GM19324 (cell line): Measurements from ENCODE around the gene TMEM270.

ENCODE experiments used
- ATAC-seq: cut with Tn5 transposase; IDR thresholded peaks from one replicate; pipeline ENCODE4 v1.9.1; 2021; ENCODE audit warnings: mild to moderate bottlenecking, moderate library complexity; ENCODE audit not compliant: unreplicated experiment, low FRiP score

The TMEM270 gene

DNA sequence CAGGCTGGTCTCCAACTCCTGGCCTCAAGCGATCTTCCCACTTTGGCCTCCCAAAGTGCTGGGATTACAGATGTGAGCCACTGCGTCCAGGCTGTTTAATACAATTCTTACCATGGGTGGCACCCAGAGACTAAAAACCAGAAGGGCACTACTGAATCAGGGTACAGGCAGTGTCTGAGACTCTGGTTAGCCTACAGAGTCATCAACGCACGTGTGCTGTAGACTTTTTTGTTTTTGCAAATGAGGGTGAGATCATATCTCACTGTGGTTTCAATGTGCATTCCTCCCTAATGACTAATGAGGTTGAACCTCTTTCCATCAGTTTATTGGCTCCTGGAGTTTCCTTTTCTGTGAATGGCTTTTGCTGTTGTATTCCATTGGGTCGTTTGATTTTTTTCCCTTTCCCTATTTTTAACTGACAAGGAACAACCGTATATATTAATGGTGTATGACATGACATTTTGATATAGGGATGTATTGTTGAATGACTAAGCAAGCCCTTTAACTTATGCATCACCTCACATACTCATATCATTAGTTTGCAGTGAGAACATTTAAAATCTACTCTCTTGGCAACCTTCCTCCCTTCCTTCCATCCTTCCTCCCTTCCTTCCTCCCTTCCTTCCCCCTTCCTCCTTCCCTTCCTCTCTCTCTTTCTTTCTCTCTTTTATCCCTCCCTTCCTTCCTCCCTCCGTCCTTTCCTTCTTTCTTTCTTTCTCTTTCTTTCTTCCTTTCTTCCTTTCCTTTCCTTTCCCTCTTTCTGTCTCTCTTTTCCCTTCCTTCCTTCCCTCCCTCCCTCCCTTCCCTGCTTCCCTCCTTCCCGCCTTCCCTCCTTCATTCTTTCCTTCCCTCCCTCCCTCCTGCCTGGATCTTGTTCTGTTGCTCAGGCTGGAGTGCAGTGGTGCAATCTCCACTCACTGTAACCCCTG, 9.3 kb upstream of the TMEM270 start:
- ATAC-seq: peak; percentile 64

DNA sequence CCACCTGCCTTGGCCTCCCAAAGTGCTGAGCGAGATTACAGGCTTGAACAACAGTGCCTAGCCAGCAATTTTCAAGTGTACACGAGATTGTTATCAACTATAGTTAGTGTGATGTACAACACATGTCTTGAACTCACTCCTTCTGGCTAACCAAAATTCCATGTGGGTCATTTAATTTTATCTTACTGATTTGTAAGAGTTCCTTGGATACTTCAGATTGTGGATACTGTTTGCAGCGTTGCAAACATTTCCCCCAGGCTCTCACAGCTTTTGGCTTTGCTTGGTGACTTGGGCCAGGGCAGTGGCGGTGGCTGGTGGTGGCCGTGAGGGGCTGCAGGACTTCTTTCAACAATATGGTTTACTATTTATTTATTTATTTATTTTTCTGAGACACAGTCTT, 8.5 kb upstream of the TMEM270 start:
- ATAC-seq: no peak

DNA sequence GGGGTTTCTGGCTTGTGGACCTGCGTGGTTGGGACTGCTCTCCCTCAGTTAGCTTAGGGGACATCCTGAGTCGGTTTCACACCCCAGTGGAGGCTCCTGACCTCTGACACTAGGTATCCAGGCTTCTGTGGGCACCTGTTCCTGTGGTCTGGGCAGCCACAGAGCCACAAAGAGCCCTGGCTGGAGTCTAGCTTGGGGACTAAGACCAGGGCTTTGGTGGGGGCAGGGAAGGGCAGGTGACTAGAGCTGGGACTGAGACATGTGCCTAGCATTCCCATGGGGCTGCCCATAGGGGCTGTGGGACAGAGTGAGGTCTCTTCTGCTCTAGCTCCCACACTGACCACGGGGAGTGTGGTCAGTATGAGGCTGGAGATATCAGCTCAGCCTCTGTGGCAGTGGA, 4.0 kb upstream of the TMEM270 start:
- no peak for ATAC-seq

DNA sequence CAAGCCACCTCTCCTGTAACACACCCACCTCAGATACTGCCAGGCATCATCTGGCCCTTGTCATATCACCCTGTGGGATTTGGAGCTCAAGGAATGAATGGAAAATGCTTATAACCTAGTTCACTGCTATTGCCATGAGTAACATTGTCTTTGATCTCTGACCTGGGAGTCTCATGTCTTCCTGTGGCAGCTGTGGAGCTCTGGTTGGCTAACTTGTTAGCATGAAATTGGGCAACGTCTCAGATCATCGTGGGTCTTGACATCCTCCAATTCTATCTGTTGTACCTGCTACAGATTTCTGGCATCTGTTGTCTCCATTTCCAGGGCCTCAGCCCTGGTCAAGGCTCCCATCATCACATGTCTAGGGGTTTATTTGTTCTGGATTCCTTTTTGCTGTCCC, 2.2 kb upstream of the TMEM270 start:
- no peak for ATAC-seq

DNA sequence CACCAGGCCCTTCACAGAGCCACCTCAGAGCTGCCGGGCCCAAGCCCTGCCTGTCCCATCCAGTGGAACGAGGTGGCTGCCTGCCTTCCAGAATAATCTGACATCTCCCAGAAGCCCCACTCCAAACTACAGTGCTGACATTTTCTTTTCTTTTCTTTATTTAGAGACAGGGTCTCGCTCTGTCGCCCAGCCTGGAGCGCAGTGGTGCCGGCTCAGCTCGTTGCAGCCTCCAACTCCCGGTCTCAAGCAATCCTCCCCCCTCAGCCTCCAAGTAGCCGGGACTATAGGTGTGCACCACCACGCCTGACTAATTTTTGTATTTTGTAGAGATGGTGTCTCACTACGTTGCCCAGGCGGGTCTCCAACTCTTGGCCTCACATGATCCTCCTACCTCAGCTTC, 346 bp downstream of the TMEM270 start:
- ATAC-seq: no peak

DNA sequence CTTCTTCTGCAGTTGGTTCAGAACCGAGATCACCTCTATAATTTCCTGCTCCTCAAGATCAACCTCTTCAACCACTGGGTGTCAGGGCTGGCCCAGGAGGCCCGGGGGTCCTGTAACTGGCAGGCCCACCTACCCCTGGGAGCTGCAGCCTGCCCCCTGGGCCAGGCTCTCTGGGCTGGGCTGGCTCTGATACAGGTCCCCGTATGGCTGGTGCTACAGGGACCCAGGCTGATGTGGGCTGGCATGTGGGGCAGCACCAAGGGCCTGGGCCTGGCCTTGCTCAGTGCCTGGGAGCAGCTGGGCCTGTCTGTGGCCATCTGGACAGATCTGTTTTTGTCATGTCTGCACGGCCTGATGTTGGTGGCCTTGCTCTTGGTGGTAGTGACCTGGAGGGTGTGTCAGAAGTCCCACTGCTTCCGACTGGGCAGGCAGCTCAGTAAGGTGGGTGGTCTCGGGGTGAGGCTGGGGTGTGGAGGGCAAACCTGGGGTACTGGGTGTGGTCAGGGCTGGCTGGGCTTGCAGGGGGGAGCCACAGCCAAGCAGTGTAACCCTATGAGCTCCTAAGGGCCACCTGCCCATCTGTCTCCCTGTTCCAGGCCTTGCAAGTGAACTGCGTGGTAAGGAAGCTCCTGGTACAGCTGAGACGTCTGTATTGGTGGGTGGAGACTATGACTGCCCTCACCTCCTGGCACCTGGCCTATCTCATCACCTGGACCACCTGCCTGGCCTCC, 4.2 kb downstream of the TMEM270 start:
- no peak for ATAC-seq

DNA sequence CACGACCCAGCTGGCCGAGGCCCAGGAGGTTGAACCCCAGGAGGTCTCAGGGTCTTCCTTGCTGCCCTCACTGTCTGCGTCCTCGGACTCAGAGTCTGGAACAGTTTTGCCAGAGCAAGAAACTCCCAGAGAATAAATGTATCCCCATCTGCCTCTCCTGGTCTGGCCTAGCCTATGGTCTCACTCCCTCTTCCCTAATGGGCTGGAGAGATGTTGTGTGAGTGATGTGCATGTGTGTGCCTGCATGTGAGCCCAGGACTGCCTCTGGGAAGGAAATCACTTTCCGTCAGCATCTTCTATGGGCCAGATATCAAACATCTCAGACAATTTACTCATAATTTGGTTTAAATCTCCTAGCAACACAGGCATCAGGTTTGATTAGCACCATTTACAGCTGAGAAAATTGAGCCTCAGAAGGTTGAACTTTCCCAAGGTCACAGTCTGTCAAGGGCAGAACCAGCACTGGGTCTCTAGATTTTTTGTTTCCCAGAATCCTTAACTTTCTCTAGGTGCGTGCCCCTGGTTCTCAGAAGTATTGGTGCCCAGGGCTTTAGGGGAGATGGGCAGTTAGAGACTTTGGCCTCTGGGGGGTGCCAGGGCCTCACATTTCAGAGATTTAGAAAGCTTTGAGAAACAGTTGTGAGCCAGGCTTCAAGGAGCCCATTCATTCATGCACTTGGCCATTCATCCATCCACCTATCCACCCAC, 4.9 kb downstream of the TMEM270 start:
- ATAC-seq: no peak

DNA sequence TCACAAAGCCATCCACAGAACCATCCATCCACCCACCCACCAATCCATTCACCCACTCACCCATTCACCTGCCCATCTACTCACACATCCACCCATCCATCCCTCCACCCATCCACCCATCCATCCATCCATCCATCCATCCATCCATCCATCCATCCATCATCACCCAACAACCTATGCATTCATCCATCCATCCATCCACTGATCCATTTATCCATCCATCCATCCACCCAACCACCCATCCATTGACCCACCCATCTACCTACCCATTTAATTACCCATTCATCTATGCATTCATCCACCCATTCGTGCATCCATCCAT, 5.4 kb downstream of the TMEM270 start:
- no peak for ATAC-seq

DNA sequence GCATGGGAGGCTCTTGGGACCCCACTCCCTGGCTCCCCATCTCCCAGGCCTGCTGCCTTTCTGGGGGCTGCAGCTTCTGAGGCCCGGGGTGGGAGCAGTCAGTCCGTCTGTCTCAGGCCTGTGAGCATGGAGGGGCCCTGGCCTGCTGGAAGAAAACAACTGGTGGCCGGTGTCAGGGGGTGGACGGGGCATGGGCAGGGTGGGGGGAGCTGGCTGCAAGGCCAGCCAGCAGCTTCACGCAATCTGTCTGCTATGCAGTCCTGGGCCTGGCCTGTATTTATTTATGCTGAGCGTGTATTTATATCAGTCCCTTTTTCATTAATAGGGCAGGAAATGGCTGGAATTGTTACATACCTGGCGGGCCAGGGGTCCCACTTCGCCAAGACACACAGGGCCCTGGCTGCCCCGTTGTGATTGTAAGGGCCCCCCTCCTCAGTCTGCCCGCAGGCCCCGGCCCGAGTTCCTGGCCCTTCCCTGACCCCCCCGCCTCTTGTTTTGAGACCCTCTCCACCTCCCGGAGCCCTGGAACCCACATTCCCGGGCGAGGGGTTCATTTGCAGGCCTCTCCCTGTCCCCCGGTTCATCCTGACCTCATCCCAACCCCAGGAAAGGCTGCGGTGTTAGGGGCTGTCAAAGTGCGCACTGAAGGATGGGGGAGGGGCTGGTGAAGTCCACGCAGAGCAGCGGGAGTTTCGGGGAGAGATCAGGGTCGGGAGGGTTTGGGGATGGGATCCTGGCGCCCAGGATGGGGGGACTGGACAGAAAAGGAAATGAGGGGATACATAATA, 8.2 kb downstream of the TMEM270 start:
- ATAC-seq: no peak

DNA sequence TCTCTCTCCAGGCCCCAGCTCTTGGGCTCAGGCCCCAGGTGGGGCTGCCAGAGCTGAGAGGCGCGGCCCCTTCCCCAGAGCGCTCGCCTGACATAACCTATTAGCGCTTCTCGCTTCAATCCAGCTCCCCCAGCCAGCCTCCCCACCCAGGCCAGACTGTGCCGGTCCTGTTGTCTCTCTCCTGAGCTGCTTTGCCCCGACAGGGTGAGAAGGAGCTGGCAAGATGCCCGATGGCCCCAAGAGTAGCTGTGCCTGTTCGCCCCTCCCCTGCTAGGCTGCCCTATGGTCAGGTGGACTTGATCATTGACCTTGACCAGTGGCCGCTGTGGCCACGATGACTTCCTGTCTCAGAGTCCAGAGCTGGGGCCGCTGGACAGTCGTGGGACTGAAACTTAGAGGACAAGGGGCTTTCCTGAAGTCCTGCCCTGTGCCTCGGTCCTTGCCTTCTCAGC, 9.1 kb downstream of the TMEM270 start:
- ATAC-seq: no peak

DNA sequence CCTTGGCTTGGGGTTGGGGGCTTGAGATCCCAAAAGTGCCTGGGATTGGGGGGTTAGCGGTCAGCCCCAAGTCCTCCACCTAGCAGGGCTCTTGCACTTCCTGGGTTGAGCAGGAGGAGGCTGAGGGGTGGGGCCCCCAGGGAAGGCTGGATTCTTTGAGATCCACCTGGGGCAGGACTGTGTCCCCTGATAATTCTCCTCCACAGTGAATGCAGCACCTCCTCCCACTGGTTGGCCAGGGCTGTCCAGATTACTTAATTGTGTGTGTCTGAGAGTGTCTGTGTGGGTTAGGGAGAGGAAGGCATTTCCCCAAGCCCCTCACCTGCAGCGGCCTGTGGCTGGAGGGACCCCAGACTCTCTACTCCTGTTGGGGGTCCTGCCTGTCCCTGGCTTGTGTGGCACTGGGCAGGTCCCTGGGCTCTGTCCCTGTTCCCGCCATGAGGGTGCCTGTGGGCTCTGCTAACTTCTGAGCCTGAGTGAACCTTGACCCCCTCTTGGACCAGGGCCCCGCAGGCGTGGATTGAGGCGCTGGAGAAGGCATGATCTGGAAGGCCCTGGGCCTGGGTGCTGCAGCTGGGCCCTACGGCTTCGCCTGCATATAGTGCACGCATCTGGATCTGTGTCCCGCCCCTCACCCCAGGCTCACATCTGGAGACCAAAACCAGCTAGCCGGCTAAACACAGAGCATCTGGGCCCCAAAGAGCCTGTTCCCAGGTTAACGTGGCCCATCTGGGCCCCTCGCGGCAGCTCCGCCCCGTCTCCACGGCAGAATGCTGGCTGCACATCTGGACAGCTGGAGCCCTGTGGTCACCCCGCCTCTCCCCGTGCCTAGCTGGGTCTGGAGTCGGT, 10.4 kb downstream of the TMEM270 start:
- ATAC-seq: no peak

DNA sequence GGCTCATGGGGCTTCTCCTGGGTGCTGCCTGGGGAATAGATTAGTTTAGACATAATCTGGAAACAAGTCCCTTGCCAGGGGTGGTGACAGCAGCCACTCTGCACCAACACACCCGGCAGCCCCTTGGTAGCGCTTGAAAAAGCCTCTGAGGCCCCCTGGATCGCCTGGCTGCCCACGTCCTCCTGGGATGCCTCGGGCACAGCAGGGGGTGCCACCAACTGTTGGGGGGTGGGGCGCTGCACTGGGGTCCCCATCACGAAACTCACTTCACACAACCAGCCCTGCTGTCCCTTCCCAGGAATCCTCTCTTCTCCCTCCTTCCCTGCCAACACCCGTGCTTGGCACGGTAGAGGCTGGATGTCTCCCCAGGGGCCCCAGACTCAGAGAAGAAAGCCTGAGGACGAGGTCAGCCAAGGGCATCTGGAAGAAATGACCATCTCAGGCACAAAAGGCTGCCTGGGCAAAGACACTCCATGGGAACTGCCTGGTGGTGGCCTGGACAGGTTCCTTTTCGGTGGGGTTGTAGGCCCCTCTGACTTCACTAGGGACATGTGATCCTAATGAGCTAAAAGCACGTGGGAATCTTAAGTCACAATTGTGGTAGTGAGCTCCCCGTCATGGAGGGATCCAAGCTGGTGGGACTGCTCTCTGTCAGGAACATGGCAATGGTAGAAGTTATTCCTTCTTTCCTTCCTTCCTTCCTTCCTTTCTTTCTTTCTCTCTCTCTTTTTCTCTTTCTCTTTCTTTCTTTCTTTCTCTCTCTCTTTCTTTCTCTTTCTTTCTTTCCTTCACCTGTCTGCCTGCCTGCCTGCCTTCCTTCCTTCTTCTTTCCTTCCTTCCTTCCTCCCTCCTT, 11.3 kb downstream of the TMEM270 start:
- no peak for ATAC-seq

DNA sequence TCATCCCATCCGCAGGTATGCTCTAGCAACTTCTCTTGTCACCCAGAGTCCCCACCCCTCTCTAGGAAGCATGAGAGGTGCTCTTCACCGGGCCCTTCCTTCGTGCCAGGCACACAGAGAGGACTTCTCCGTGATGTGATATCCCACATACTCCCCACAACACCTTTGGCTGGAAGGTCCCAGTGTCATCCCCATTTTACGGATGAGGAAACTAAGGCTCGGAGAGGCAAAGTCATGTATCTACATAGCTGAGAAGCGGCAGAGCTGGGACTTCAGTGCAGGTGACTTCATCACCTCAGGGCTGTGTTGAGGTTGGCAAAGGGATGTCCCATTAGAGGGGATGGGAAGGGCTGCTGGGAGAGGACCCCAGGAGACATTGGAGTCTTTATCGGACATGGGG, 15.4 kb downstream of the TMEM270 start:
- ATAC-seq: no peak

DNA sequence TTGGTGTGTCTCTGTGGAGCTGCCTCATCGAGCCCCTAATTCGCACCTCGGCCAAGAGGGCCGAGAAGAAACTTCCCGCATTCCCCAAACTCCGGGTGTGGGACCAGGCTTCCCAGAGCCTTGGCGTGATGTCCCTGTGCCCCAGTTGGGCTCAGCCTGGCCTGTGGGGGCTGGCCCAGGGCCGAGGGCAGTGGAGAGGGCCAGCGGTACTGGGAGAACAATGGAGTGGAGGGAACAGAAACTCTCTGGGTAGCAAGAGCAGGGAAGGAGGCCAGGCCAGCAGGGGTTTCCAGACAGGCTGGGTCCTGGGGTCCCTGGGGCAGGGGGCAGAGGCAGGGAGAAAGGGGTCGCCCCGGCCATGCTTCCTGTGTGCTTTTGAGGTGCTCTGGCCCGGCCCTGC, 16.0 kb downstream of the TMEM270 start:
- no peak for ATAC-seq

DNA sequence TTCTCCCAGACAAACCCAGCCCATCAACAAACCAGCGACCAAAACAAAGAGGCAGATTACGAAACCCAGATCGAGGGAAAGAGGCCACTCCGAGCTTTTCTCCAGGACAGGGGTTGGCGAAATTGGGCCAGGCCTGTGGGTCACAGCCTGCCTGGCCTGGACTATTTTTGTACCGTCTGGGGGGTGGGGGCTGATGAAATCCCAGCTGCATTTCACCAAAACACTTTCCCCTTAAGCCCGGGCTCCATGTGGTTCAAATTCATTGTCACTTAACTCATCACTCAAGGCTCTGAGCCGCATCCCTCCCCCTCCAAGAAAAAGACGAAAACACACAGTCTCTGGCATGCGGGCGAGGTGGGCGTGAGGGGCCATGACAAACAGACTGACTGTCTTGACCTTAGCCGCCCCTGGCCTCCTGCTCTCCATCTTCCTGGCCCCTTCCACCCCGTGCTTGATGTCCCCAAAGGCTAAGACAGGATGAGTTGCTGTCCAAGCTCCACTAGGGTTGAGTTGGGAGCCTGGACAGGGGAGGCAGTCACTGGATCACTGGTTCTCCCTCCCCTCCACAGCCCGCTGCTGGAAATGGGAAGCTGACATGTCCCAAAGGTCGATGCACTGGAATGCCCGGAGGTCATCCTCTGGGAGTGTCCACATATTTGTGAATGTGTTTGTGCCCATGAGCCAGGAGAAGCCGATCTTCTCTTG, 19.2 kb downstream of the TMEM270 start:
- ATAC-seq: no peak

DNA sequence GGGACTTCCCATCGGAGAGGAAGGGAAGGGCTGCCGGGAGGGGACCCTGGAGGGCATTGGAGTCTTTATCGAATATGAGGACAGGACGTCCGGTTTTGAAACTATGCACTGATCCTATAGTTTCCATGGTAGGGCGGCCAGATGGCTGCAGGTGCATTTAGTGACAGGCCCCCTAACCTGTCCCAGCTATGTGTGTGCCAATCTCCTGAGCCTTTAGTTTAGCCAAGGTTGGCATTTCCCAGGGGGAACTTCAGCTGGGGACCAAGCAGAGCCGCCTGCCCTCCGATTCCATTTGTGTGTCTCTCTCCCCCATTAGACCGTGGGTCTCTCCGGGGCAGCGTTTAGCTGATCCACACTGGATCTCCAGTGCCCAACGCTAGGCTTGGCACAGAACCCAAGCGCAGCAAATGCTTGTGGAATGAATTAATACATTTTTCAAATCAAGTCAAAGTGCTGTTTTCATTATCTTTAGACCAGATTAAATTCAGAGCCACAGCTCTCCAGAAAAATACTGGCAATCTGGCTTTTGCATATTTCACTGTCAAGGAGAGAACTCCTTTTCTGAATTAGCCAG, 19.9 kb downstream of the TMEM270 start:
- ATAC-seq: no peak

DNA sequence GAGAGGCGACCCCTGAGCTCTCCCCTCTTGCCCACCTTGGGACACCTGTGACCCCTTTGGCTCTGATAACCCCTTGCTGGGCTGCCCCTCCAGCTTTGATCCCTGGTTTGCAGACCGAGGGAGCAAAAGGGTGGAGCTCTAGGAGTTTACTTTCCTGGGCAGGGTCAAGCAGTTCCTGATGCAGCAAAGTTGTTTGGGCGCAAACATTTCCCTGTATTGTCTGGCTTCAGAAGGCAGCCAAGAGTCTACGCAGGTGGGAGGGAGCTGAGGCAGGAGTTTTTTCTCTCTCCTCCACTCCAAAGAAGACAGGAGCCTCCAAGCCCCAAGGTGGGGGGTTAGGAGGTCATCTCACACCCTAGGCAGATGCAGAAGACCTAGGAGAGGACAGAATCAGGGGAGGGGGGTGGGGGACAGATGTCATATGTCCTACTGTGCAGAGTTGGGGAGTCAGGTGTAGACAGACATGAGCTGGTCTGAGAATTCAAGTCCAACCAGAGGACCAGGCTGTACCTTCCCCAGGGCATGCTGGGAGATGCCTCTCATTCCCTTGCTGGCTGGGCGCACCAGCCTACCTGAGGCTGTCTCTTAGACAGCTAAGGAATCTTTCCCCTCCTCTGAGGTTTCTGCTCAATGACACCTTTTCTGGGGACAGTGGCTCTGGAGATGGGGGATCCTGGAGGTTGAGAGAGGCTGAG, 20.5 kb downstream of the TMEM270 start:
- ATAC-seq: no peak
